HL-60 (cell line): ENCODE data around the gene ACP4.

Experiments used
- POLR2AphosphoS5 ChIP-seq: IDR thresholded peaks from 2 replicates; pipeline ENCODE4 v1.6.1; 2012; ENCODE audit warnings: low read depth
- TF ChIP-seq, protein P1 (sequence below): IDR thresholded peaks from one replicate; pipeline ENCODE4 v1.5.1; 2011; ENCODE audit warnings: low read length, control low read depth, inconsistent platforms; ENCODE audit not compliant: insufficient read depth

DNA sequence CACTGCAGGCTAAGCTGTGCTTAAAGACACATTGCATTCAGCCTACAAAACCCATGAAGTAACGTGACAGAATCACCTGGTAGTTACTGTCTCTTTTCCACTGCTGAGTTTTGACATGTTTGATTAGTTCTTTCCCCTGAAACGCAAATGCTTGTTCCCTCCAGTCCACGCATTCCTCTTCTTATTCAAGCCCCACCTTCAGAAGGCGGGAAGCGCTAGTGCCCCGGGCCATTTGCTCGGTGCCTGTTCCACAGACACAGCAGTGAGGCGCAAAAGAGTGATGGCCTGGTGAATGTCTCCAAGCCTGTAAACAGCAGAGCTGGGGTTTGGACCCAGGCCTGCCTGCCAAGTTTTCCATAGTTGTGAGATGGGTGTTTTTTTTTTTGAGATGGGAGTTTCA lies 10.9 kb downstream of the ACP4 start:
- TF ChIP-seq, protein P1, sequence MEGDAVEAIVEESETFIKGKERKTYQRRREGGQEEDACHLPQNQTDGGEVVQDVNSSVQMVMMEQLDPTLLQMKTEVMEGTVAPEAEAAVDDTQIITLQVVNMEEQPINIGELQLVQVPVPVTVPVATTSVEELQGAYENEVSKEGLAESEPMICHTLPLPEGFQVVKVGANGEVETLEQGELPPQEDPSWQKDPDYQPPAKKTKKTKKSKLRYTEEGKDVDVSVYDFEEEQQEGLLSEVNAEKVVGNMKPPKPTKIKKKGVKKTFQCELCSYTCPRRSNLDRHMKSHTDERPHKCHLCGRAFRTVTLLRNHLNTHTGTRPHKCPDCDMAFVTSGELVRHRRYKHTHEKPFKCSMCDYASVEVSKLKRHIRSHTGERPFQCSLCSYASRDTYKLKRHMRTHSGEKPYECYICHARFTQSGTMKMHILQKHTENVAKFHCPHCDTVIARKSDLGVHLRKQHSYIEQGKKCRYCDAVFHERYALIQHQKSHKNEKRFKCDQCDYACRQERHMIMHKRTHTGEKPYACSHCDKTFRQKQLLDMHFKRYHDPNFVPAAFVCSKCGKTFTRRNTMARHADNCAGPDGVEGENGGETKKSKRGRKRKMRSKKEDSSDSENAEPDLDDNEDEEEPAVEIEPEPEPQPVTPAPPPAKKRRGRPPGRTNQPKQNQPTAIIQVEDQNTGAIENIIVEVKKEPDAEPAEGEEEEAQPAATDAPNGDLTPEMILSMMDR = no peak
- TF ChIP-seq POLR2AphosphoS5 = no peak
